GM23338 (cell line): ENCODE results near the gene CDK17. TPM values are rescaled to one million over a fixed set of nuclear protein-coding genes. Genes with fewer than 3 reads are reported as not detected.

Experiments used
- ATAC-seq: fragments of 200-7000 bp; cut with Tn5 transposase; 3 replicates; pipeline ENCODE4 v1.9.1; 2020
- DNase-seq: peaks from one replicate; pipeline ENCODE4 v3.0.0-alpha.2; 2015; ENCODE audit warnings: low spot score
- H2AFZ ChIP-seq: fragments of 200-600 bp; sonication (generic); 2 replicates; pipeline ENCODE4 v1.8.0; 2016; ENCODE audit warnings: antibody characterized with exemption, mild to moderate bottlenecking, moderate library complexity
- H3F3A ChIP-seq: fragments of 200-600 bp; sonication (generic); replicated peaks from 2 replicates; pipeline ENCODE4 v1.8.0; 2017; ENCODE audit warnings: antibody characterized with exemption, mixed run types, low read depth
- H3K27ac ChIP-seq: fragments of 200-600 bp; sonication (generic); 2 replicates; pipeline ENCODE4 v1.6.1; 2016; ENCODE audit warnings: low read depth
- H3K27me3 ChIP-seq: fragments of 200-600 bp; sonication (generic); 2 replicates; pipeline ENCODE4 v1.8.0; 2016; ENCODE audit warnings: mild to moderate bottlenecking, mixed run types, moderate library complexity; ENCODE audit not compliant: insufficient read depth
- H3K36me3 ChIP-seq: fragments of 200-600 bp; sonication (generic); 2 replicates; pipeline ENCODE4 v1.8.0; 2016; ENCODE audit warnings: mild to moderate bottlenecking; ENCODE audit not compliant: insufficient read depth
- H3K4me1 ChIP-seq: fragments of 200-600 bp; sonication (generic); 2 replicates; pipeline ENCODE4 v1.8.0; 2016; ENCODE audit warnings: mild to moderate bottlenecking, moderate library complexity; ENCODE audit not compliant: insufficient read depth
- H3K4me2 ChIP-seq: fragments of 200-600 bp; sonication (generic); 2 replicates; pipeline ENCODE4 v1.7.1; 2017; ENCODE audit warnings: mixed run types
- H3K4me3 ChIP-seq: fragments of 200-600 bp; sonication (generic); 2 replicates; pipeline ENCODE4 v1.6.1; 2016; ENCODE audit warnings: mixed run types
- H3K79me2 ChIP-seq: fragments of 200-600 bp; sonication (generic); replicated peaks from 2 replicates; pipeline ENCODE4 v1.8.0; 2017; ENCODE audit warnings: mild to moderate bottlenecking; ENCODE audit not compliant: insufficient read depth
- H3K9me2 ChIP-seq: fragments of 200-600 bp; sonication (generic); 2 replicates; pipeline ENCODE4 v1.8.0; 2017; ENCODE audit not compliant: insufficient read depth
- H4K20me1 ChIP-seq: fragments of 200-600 bp; sonication (generic); replicated peaks from 2 replicates; pipeline ENCODE4 v1.8.0; 2017; ENCODE audit warnings: mild to moderate bottlenecking; ENCODE audit not compliant: insufficient read depth
- H3K27ac Mint-ChIP-seq: 2 replicates; pipeline ENCODE4 v1.8.0; 2020; ENCODE audit warnings: inconsistent platforms, mild to moderate bottlenecking, moderate library complexity, mixed read lengths
- H3K27me3 Mint-ChIP-seq: 3 replicates; pipeline ENCODE4 v1.8.0; 2022; ENCODE audit warnings: low read depth, mild to moderate bottlenecking, moderate library complexity, mixed read lengths, inconsistent platforms; ENCODE audit not compliant: insufficient read depth, poor library complexity
- H3K36me3 Mint-ChIP-seq: 3 replicates; pipeline ENCODE4 v1.8.0; 2021; ENCODE audit warnings: low read depth, mild to moderate bottlenecking, inconsistent platforms, moderate library complexity, mixed read lengths
- H3K4me1 Mint-ChIP-seq: 3 replicates; pipeline ENCODE4 v1.8.0; 2020; ENCODE audit warnings: mild to moderate bottlenecking, inconsistent platforms, mixed read lengths
- H3K4me3 Mint-ChIP-seq: 3 replicates; pipeline ENCODE4 v1.8.0; 2021; ENCODE audit warnings: moderate library complexity, mild to moderate bottlenecking, inconsistent platforms, mixed read lengths
- H3K9me3 Mint-ChIP-seq: 3 replicates; pipeline ENCODE4 v1.8.0; 2020; ENCODE audit warnings: moderate library complexity, mild to moderate bottlenecking, inconsistent platforms, mixed read lengths
- CREB1 ChIP-seq: fragments of 250-450 bp; sonication (Bioruptor Pico); IDR thresholded peaks from 2 replicates; pipeline ENCODE4 v1.5.0; 2020; ENCODE audit warnings: low read depth, mild to moderate bottlenecking, moderate library complexity
- CTCF ChIP-seq, 2 experiments: fragments of 200-600 bp in 1 of 2; sonication (generic) in 1 of 2; conservative IDR thresholded peaks; 2 replicates each; pipeline versions ENCODE4 v1.5.1 to v1.6.1; 2016 to 2017; ENCODE audit warnings: antibody characterized with exemption in 2 of 2, low read depth in 2 of 2, mild to moderate bottlenecking in 2 of 2, moderate library complexity in 1 of 2
- ETS1 ChIP-seq: IDR thresholded peaks from 2 replicates; pipeline ENCODE4 v1.6.1; 2016; ENCODE audit warnings: antibody characterized with exemption
- EZH2 ChIP-seq: fragments of 200-600 bp; sonication (generic); IDR thresholded peaks from one replicate; pipeline ENCODE4 v1.8.0; 2017; ENCODE audit warnings: antibody characterized with exemption, mild to moderate bottlenecking, low read depth; ENCODE audit not compliant: unreplicated experiment
- EZH2phosphoT487 ChIP-seq: fragments of 200-600 bp; sonication (generic); IDR thresholded peaks from one replicate; pipeline ENCODE4 v1.8.1; 2018; ENCODE audit warnings: antibody characterized with exemption; ENCODE audit not compliant: unreplicated experiment
- JUNB ChIP-seq: IDR thresholded peaks from one replicate; pipeline ENCODE4 v1.6.1; 2016; ENCODE audit warnings: antibody characterized with exemption; ENCODE audit not compliant: unreplicated experiment
- NANOG ChIP-seq: IDR thresholded peaks from 2 replicates; pipeline ENCODE4 v1.6.1; 2016; ENCODE audit warnings: antibody characterized with exemption, borderline replicate concordance
- POLR2AphosphoS5 ChIP-seq: IDR thresholded peaks from 2 replicates; pipeline ENCODE4 v1.6.1; 2016; ENCODE audit warnings: antibody characterized with exemption, low read depth
- REST ChIP-seq: IDR thresholded peaks from one replicate; pipeline ENCODE4 v1.6.1; 2018; ENCODE audit warnings: antibody characterized with exemption; ENCODE audit not compliant: unreplicated experiment
- STAT1 ChIP-seq: IDR thresholded peaks from one replicate; pipeline ENCODE4 v1.6.1; 2016; ENCODE audit warnings: antibody characterized with exemption; ENCODE audit not compliant: unreplicated experiment
- ZNF114 ChIP-seq: fragments of 250-450 bp; sonication (Bioruptor Pico); IDR thresholded peaks from 2 replicates; pipeline ENCODE4 v1.5.0; 2020; ENCODE audit warnings: mild to moderate bottlenecking, moderate library complexity
- ZNF331 ChIP-seq: fragments of 250-450 bp; sonication (Bioruptor Pico); IDR thresholded peaks from 2 replicates; pipeline ENCODE4 v1.5.0; 2020; ENCODE audit warnings: low read depth, mild to moderate bottlenecking, moderate library complexity
- polyA plus RNA-seq: library from polyadenylated mRNA; unstranded; fragments of >200 nt; fragmentation: Nextera tagmentation; extraction: Ambion mirVana; gene quantifications from 2 replicates; pipeline ENCODE4 v1.2.1, GENCODE V29; 2016
- total RNA-seq: library from RNA; depleted of rRNA; stranded (reverse); fragments of >200 nt; shearing (Covaris generic); gene quantifications from 2 replicates; pipeline ENCODE4 v1.2.3, GENCODE V29; 2014

The CDK17 gene
- total and polyA plus RNA-seq, 2 experiments from 2014 or later: 7.6 to 34.2 TPM

- H4K20me1 ChIP-seq: no peaks in the 10 kb centered on the region
- Mint-ChIP-seq H3K4me3 (no peak overlapping the region), H3K36me3 (no peaks in the 10 kb centered on the region), H3K9me3 (no peaks in the 10 kb centered on the region), H3K4me1 (peaks cover 6% of the 10 kb centered on the region), H3K27me3 (peaks cover 2% of the 10 kb centered on the region), H3K27ac (no peak overlapping the region)
- no peaks in the 10 kb centered on the region for H3F3A ChIP-seq
- H3K4me3 ChIP-seq: no peak overlapping the region
- no peak overlapping the region for H3K4me2 ChIP-seq
- no peaks in the 10 kb centered on the region for H3K9me2 ChIP-seq
- peaks cover 6% of the 10 kb centered on the region; the same call in 1 of the 2 replicates for H3K4me1 ChIP-seq
- no peak overlapping the region for H3K27ac ChIP-seq
- DNase-seq (no peak), ATAC-seq (no peak)
- no peaks in the 10 kb centered on the region for H3K36me3 ChIP-seq
- no peaks in the 10 kb centered on the region for H3K79me2 ChIP-seq
- no peaks in the 10 kb centered on the region for H3K27me3 ChIP-seq
- TF ChIP-seq ETS1 (no peak), POLR2AphosphoS5 (no peak), CREB1 (CRISPR knock-in tag) (no peak), STAT1 (no peak), EZH2 (no peak), CTCF (conservative IDR thresholded peaks at IDR 0.05; ENCODE audit: low read depth in 2 of 2) (no peak), ZNF114 (CRISPR knock-in tag) (no peak), EZH2phosphoT487 (no peak), REST (no peak)
- no peak overlapping the region for H2AFZ ChIP-seq
Measured at GRCh38 chr12:96425321-96425720, 25.1 kb upstream of the CDK17 start.

- Histone ChIP-seq H3K27ac (no peak overlapping the region), H3K36me3 (no peaks in the 10 kb centered on the region), H3K4me3 (no peak overlapping the region), H3K79me2 (no peaks in the 10 kb centered on the region), H3K4me1 (peaks cover 6% of the 10 kb centered on the region; the same call in 1 of the 2 replicates), H4K20me1 (no peaks in the 10 kb centered on the region), H3F3A (no peaks in the 10 kb centered on the region), H2AFZ (no peak overlapping the region), H3K4me2 (no peak overlapping the region), H3K9me2 (no peaks in the 10 kb centered on the region), H3K27me3 (no peaks in the 10 kb centered on the region)
- Mint-ChIP-seq H3K27me3 (peaks cover 2% of the 10 kb centered on the region), H3K27ac (no peak overlapping the region), H3K36me3 (no peaks in the 10 kb centered on the region), H3K9me3 (no peaks in the 10 kb centered on the region), H3K4me1 (peaks cover 6% of the 10 kb centered on the region), H3K4me3 (no peak overlapping the region)
- ATAC-seq (no peak), DNase-seq (no peak)
- TF ChIP-seq STAT1: no peak
- TF ChIP-seq POLR2AphosphoS5: no peak
- TF ChIP-seq EZH2phosphoT487: no peak
- no peak for TF ChIP-seq ZNF114 (CRISPR knock-in tag)
- no peak for TF ChIP-seq ZNF331
- TF ChIP-seq CTCF (conservative IDR thresholded peaks at IDR 0.05; ENCODE audit: low read depth in 2 of 2): no peak
- TF ChIP-seq CREB1 (CRISPR knock-in tag): no peak
- no peak for TF ChIP-seq JUNB
- no peak for TF ChIP-seq EZH2
- TF ChIP-seq NANOG: no peak
Measured at GRCh38 chr12:96424601-96425000, 24.4 kb upstream of the CDK17 start.
